ENCODE results near the gene NIM1K.
"Not testable (repeated sequence)": the region's sequence is repeated elsewhere in the genome, so short reads cannot be mapped to it uniquely, and the experiment has no call there.

Gene NIM1K

DNA sequence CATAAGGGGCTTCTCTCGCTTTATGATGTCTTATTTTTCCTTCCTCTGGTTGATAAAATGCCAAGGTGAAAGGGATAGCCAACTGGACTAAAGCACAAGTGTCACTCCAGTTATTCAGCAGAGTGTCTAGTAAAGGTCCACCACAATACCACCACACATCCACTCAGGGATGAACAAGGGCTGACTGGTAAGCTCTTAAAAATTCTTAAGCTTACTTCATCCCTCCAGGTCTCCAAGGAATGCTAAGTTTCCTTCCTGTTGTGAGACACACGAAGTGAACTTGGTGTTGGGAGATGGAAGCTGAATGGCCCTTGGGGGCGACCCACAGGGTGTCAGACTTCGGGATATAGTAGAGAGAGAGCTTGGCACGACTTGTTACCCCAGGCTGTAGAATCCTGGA is 124.4 kb downstream of the NIM1K start:
- DNase-seq, result no peak

DNA sequence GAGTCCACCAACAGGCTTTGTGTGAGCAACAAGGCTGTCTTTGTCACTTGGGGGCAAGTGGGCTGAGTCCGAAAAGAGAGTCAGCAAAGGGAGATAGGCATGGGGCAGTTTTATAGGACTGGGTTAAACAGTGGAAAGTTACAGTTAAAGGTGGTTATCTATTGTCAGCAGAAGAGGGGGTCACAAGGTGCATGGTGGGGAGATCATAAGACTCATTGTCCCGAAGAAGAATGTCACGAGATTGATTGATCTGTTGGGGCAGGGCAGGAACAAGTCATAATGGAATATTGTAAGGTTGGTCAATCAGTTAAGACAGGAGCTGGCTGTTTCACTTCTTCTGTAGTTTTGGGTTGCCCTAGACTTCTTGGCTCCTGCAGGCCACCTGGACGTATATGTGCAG is 128.8 kb downstream of the NIM1K start:
- no peak for DNase-seq

GRCh38 chr5:43323488-43323887 is 131.5 kb downstream of the NIM1K start:
- DNase-seq, result not testable (repeated sequence)

GRCh38 chr5:43325624-43326023 is 133.6 kb downstream of the NIM1K start:
- not testable (repeated sequence) for DNase-seq
